ENCODE measurements around the gene DOCK8. TPM values are rescaled to one million over a fixed set of nuclear protein-coding genes. Genes with fewer than 3 reads are reported as not detected.
A peak's percentile ranks its signal among the peaks of the same experiment; 100 is the strongest.

Gene DOCK8
- polyA plus RNA-seq, 2 of the 4 experiments (the other 2 are of a cell fraction) = 0.27 to 0.68 TPM

GRCh38 chr9:466747-467146 lies 252.1 kb downstream of the DOCK8 start:
- no peak for ATAC-seq
- no peak overlapping the region for H3K27ac ChIP-seq
- WGBS (ENCODE audit: missing lambda C conversion rate) = 37% methylated on average over 1 of the region's 1 CpG
- no peak for FAIRE-seq
- H3K4me2 ChIP-seq = no peak overlapping the region
- ChIA-PET POLR2A (no interaction called here), CTCF (interaction anchor here (1.1 kb wide), 1 partner anchor 119 kb away, joined by 3 read pairs; no protein-coding TSS in a partner anchor)
- peaks cover 30% of the 10 kb centered on the region for H3K4me1 ChIP-seq
- H3K4me3 ChIP-seq = no peak overlapping the region
- 0 out of 2 replicates have a peak, but pooled peaks have one; percentile 34 for TF ChIP-seq EHMT2 (IDR thresholded peaks at IDR 0.05; ENCODE audit: low read depth)
- TF ChIP-seq HEYL (CRISPR knock-in tag; IDR thresholded peaks at IDR 0.05) = no peak
- no peak for TF ChIP-seq HES2 (IDR thresholded peaks at IDR 0.05)
- TF ChIP-seq JUNB (IDR thresholded peaks at IDR 0.05) = no peak
- 0 out of 3 replicates have a peak, but pooled peaks cover 3% of the 10 kb centered on the region for H3K9me3 ChIP-seq
- no peak for DNase-seq (ENCODE audit: low read depth in 1 of 2, low spot score in 1 of 2)

GRCh38 chr9:468766-469426 lies 254.2 kb downstream of the DOCK8 start:
- Histone ChIP-seq H3K27ac (peak overlapping the region in 1 of 2 experiments; percentile 93; a peak in 2 of 6 replicates), H3K4me3 (no peak overlapping the region; the same call in 2 of the 3 replicates), H3K9me3 (no peaks in the 10 kb centered on the region), H3K4me1 (peaks cover 23% of the 10 kb centered on the region), H3K4me2 (peak overlapping the region; percentile 85)
- WGBS (ENCODE audit: missing lambda C conversion rate) = 73% methylated on average over 7 of the region's 8 CpGs
- TF ChIP-seq ZC3H11A (IDR thresholded peaks at IDR 0.05) (no peak), NFE2L2 (conservative IDR thresholded peaks at IDR 0.05; ENCODE audit: low read length) (no peak), BHLHE40 (IDR thresholded peaks at IDR 0.05; ENCODE audit: low read depth, low read length) (no peak), JUNB (IDR thresholded peaks at IDR 0.05) (no peak), HMGXB4 (CRISPR knock-in tag; IDR thresholded peaks at IDR 0.05; ENCODE audit: borderline replicate concordance) (no peak), SMC3 (IDR thresholded peaks at IDR 0.05) (no peak), EHF (CRISPR knock-in tag; IDR thresholded peaks at IDR 0.05) (no peak), POLR2AphosphoS2 (conservative IDR thresholded peaks at IDR 0.05; ENCODE audit: low read length) (no peak), RAD21 (conservative IDR thresholded peaks at IDR 0.05 in 1 of 2, IDR thresholded peaks at IDR 0.05 in 1 of 2) (no peak), KDM1A (IDR thresholded peaks at IDR 0.05; ENCODE audit: low read depth) (no peak), NPAS2 (CRISPR knock-in tag; IDR thresholded peaks at IDR 0.05; ENCODE audit: borderline replicate concordance) (no peak), GATA3 (IDR thresholded peaks at IDR 0.05; ENCODE audit: borderline replicate concordance) (no peak), CEBPB (IDR thresholded peaks at IDR 0.05) (no peak), CHD4 (IDR thresholded peaks at IDR 0.05; ENCODE audit: borderline replicate concordance) (no peak), ZSCAN20 (CRISPR knock-in tag; IDR thresholded peaks at IDR 0.05) (no peak), USF2 (IDR thresholded peaks at IDR 0.05) (no peak), ELK1 (IDR thresholded peaks at IDR 0.05; ENCODE audit: low read depth, low read length) (no peak), HOXB13 (CRISPR knock-in tag; IDR thresholded peaks at IDR 0.05; ENCODE audit: low read depth) (no peak), ATOH8 (CRISPR knock-in tag; IDR thresholded peaks at IDR 0.05; ENCODE audit: low read depth) (no peak)
- DNase-seq (ENCODE audit: low read depth in 1 of 2, low spot score in 1 of 2) = no peak
- ChIA-PET POLR2A (no interaction called here), CTCF (no interaction called here)
- ATAC-seq = no peak
- no peak for FAIRE-seq
